ENCODE measurements around the gene C1QTNF4. TPM values are rescaled to one million over a fixed set of nuclear protein-coding genes. Genes with fewer than 3 reads are reported as not detected.

The C1QTNF4 gene
- total and polyA plus RNA-seq, 9 of the 15 experiments (the other 6 are each of a cell fraction or from before 2014, with no cell fraction given): not detected

DNA sequence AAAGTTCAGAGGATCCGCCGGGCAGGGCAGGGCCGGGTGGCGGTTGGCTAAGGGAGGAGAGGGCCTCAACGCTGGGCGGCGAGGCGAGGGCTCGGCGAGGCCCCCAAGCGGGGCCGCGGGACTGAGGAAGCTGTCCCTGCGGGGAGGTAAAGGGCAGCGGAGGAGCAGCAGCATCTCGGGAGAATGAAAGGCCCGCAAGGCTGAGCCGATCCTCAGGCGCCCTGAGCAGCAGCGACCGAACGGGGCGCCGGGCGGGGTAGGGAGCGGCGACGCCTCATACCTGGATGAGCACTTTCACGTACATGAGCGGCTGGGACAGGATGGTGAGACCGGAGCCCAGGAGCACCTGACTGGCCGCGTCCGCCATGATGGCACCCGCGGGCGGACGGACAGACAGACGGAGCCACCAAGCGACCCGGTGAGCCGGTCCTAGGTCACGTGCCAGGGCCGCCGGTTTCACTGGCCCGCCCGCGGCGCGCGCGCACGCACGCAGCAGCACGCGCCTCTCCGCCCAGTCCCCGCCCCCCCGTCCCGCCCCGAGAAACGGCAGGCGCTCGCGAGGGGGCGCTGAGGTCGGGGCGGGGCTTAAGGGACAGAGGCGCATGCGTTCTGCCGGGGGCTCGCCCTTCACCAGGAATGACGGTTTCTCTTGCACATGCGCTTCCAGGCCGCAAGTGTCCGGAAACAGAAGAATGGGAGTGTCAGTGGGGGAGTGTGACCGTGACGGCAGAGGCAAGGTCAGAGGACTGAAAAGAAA lies 48.1 kb upstream of the C1QTNF4 start, which contains the start of gene MTCH2 (continued):
- TF ChIP-seq, protein P1, sequence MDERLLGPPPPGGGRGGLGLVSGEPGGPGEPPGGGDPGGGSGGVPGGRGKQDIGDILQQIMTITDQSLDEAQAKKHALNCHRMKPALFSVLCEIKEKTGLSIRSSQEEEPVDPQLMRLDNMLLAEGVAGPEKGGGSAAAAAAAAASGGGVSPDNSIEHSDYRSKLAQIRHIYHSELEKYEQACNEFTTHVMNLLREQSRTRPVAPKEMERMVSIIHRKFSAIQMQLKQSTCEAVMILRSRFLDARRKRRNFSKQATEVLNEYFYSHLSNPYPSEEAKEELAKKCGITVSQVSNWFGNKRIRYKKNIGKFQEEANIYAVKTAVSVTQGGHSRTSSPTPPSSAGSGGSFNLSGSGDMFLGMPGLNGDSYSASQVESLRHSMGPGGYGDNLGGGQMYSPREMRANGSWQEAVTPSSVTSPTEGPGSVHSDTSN (CRISPR knock-in tag; IDR thresholded peaks at IDR 0.05; ENCODE audit: low read depth): no peak
- TF ChIP-seq, protein P1 (tag; conservative IDR thresholded peaks at IDR 0.05; ENCODE audit: low read depth): no peak
- TF ChIP-seq ARHGAP35 (IDR thresholded peaks at IDR 0.05; ENCODE audit: partially characterized antibody): no peak
- TF ChIP-seq FOS (IDR thresholded peaks at IDR 0.05; ENCODE audit: extremely low read depth, insufficient read length): no peak
- peak; percentile 91 for TF ChIP-seq TAF7 (tag; IDR thresholded peaks at IDR 0.05)
- no peak for TF ChIP-seq MEF2D (tag; conservative IDR thresholded peaks at IDR 0.05; ENCODE audit: low read depth)
- no peak for TF ChIP-seq HMG20A (CRISPR knock-in tag; conservative IDR thresholded peaks at IDR 0.05)
- no peak for TF ChIP-seq ZNF75A (CRISPR knock-in tag; IDR thresholded peaks at IDR 0.05)
- no peak for TF ChIP-seq ZNF41 (CRISPR knock-in tag; conservative IDR thresholded peaks at IDR 0.05)
- TF ChIP-seq HDAC2 (IDR thresholded peaks at IDR 0.05): no peak
- peak; percentile 98 for TF ChIP-seq NRF1 (conservative IDR thresholded peaks at IDR 0.05 in 1 of 2, IDR thresholded peaks at IDR 0.05 in 1 of 2)
- TF ChIP-seq, protein P2, sequence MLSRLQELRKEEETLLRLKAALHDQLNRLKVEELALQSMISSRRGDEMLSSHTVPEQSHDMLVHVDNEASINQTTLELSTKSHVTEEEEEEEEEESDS (CRISPR knock-in tag; IDR thresholded peaks at IDR 0.05): no peak
- TF ChIP-seq MBD2 (IDR thresholded peaks at IDR 0.05; ENCODE audit: borderline replicate concordance, low read depth): peak; percentile 66; the same call in 1 of the 2 replicates
- TF ChIP-seq NUFIP1 (IDR thresholded peaks at IDR 0.05; ENCODE audit: partially characterized antibody): no peak
- TF ChIP-seq ZNF316 (IDR thresholded peaks at IDR 0.05): no peak
- no peak for TF ChIP-seq CHD4 (IDR thresholded peaks at IDR 0.05; ENCODE audit: insufficient read depth, insufficient replicate concordance, low read depth, low read length, poor library complexity, severe bottlenecking)
- no peak for TF ChIP-seq ZNF347 (CRISPR knock-in tag; IDR thresholded peaks at IDR 0.05; ENCODE audit: low read depth)
- no peak for TF ChIP-seq SIX5 (IDR thresholded peaks at IDR 0.05; ENCODE audit: borderline replicate concordance in 1 of 2, insufficient read depth in 1 of 2, low read depth in 1 of 2, low read length in 2 of 2)
- no peak for TF ChIP-seq BCL6 (CRISPR knock-in tag; IDR thresholded peaks at IDR 0.05)
- no peak for TF ChIP-seq ETS2 (tag; IDR thresholded peaks at IDR 0.05; ENCODE audit: borderline replicate concordance, poor library complexity, severe bottlenecking)
- TF ChIP-seq ZNF79 (CRISPR knock-in tag; IDR thresholded peaks at IDR 0.05; ENCODE audit: low read depth): no peak
- no peak for TF ChIP-seq BRF1 (IDR thresholded peaks at IDR 0.05; ENCODE audit: borderline replicate concordance, extremely low read depth, insufficient read length)
- no peak for TF ChIP-seq ARNT (IDR thresholded peaks at IDR 0.05)
- no peak for TF ChIP-seq ELF4 (CRISPR knock-in tag; IDR thresholded peaks at IDR 0.05)
- no peak for TF ChIP-seq TSC22D4 (tag; IDR thresholded peaks at IDR 0.05)
- no peak; the same call in 1 of the 2 replicates for TF ChIP-seq JUND (IDR thresholded peaks at IDR 0.05; ENCODE audit: borderline replicate concordance, low read depth, low read length)
- peak; percentile 35; the same call in 1 of the 3 replicates for TF ChIP-seq JUND (tag; IDR thresholded peaks at IDR 0.05; ENCODE audit: borderline replicate concordance, low read depth, low read length)
- TF ChIP-seq ZNF232 (CRISPR knock-in tag; IDR thresholded peaks at IDR 0.05): no peak; the same call in 1 of the 2 replicates
- TF ChIP-seq ZFPM2 (CRISPR knock-in tag; IDR thresholded peaks at IDR 0.05): no peak
- peak; percentile 50 for TF ChIP-seq C11orf30 (IDR thresholded peaks at IDR 0.05; ENCODE audit: low read depth)

Measured in K562 (cell line).